ENCODE data around the gene GABBR2. TPM values are rescaled to one million over a fixed set of nuclear protein-coding genes. Genes with fewer than 3 reads are reported as not detected.

Gene GABBR2
- total RNA-seq, 1 donor: 0.27 TPM

GRCh38 chr9:98600631-98601030 lies 108.1 kb downstream of the GABBR2 start:
- DNase-seq (ENCODE audit: low read depth): no peak
- no peak for TF ChIP-seq CTCF (IDR thresholded peaks at IDR 0.05; ENCODE audit: insufficient read depth, low read length)

GRCh38 chr9:98599566-98600216 lies 109.0 kb downstream of the GABBR2 start:
- no peak for DNase-seq (ENCODE audit: low read depth)
- no peak for TF ChIP-seq CTCF (IDR thresholded peaks at IDR 0.05; ENCODE audit: insufficient read depth, low read length)
- no peak overlapping the region for H3K4me3 ChIP-seq (ENCODE audit: low read depth, low read length)

More at GRCh38 chr9:98600631-98601030, 108.1 kb downstream of the GABBR2 start:
- H3K4me3 ChIP-seq (ENCODE audit: low read depth, low read length): no peak overlapping the region

GRCh38 chr9:98598861-98599260 lies 109.9 kb downstream of the GABBR2 start:
- no peak overlapping the region for H3K4me3 ChIP-seq (ENCODE audit: low read depth, low read length)
- TF ChIP-seq CTCF (IDR thresholded peaks at IDR 0.05; ENCODE audit: insufficient read depth, low read length): no peak
- DNase-seq (ENCODE audit: low read depth): no peak

- DNase-seq (ENCODE audit: low read depth): no peak
- H3K4me3 ChIP-seq (ENCODE audit: low read depth, low read length): no peak overlapping the region
- no peak for TF ChIP-seq CTCF (IDR thresholded peaks at IDR 0.05; ENCODE audit: insufficient read depth, low read length)
These were observed 111.4 kb downstream of the GABBR2 start for GRCh38 chr9:98597236-98597771.

GRCh38 chr9:98596486-98596885 lies 112.2 kb downstream of the GABBR2 start:
- H3K4me3 ChIP-seq (ENCODE audit: low read depth, low read length): no peak overlapping the region
- no peak for TF ChIP-seq CTCF (IDR thresholded peaks at IDR 0.05; ENCODE audit: insufficient read depth, low read length)
- DNase-seq (ENCODE audit: low read depth): no peak

- no peak for TF ChIP-seq CTCF (IDR thresholded peaks at IDR 0.05; ENCODE audit: insufficient read depth, low read length)
- H3K4me3 ChIP-seq (ENCODE audit: low read depth, low read length): no peak overlapping the region
These were observed 114.1 kb downstream of the GABBR2 start for GRCh38 chr9:98594546-98595160.

More at GRCh38 chr9:98594546-98595160, 114.1 kb downstream of the GABBR2 start:
- DNase-seq (ENCODE audit: low read depth): no peak
